PC-9 (cell line): ENCODE data around the gene HYDIN. TPM values are rescaled to one million over a fixed set of nuclear protein-coding genes. Genes with fewer than 3 reads are reported as not detected.

Source experiments
- BruUV-seq: library from RNA; stranded (reverse); fragments of 400-500 nt; replicated peaks from 2 replicates; lab custom pipeline; 2021; lab: Mats Ljungman, UMichigan
- CTCF ChIA-PET: fragments of 300-600 bp; sonication (Branson Sonifier 250); formaldehyde crosslinking; loops from one replicate; lab custom pipeline; 2022; ENCODE audit warnings: antibody characterized with exemption; lab: Charles Lee
- POLR2A ChIA-PET: fragments of 300-600 bp; sonication (Branson Sonifier 250); formaldehyde crosslinking; loops from one replicate; lab custom pipeline; 2022; ENCODE audit warnings: antibody characterized with exemption; ENCODE audit not compliant: unreplicated experiment; lab: Charles Lee
- DNase-seq, 2 experiments: peaks; one replicate each; pipeline versions ENCODE4 v3.0.0 to v3.0.0-alpha.2; 2015 to 2022; ENCODE audit warnings: mixed read lengths in 1 of 2
- H2AFZ ChIP-seq: fragments of 200-600 bp; sonication (generic); 2 replicates; pipeline ENCODE4 v1.8.1; 2017; ENCODE audit warnings: antibody characterized with exemption
- H3F3A ChIP-seq: fragments of 200-600 bp; sonication (generic); 2 replicates; pipeline ENCODE4 v1.8.1; 2017; ENCODE audit warnings: antibody characterized with exemption, mild to moderate bottlenecking, low read depth; ENCODE audit not compliant: insufficient read depth
- H3K27ac ChIP-seq: fragments of 200-600 bp; sonication (generic); 2 replicates; pipeline ENCODE4 v1.6.1; 2016; ENCODE audit warnings: mixed run types
- H3K27me3 ChIP-seq: fragments of 200-600 bp; sonication (generic); 2 replicates; pipeline ENCODE4 v1.6.1; 2016; ENCODE audit warnings: low read depth, mixed run types; ENCODE audit not compliant: insufficient read depth
- H3K36me3 ChIP-seq: fragments of 200-600 bp; sonication (generic); 2 replicates; pipeline ENCODE4 v1.6.1; 2016; ENCODE audit warnings: low read depth, mixed run types
- H3K4me1 ChIP-seq: fragments of 200-600 bp; sonication (generic); replicated peaks from 2 replicates; pipeline ENCODE4 v1.6.1; 2016; ENCODE audit warnings: mixed run types; ENCODE audit not compliant: insufficient read depth
- H3K4me2 ChIP-seq: fragments of 200-600 bp; sonication (generic); 2 replicates; pipeline ENCODE4 v1.6.1; 2017; ENCODE audit warnings: mixed run types
- H3K4me3 ChIP-seq: fragments of 200-600 bp; sonication (generic); 2 replicates; pipeline ENCODE4 v1.6.1; 2016; ENCODE audit warnings: mixed run types
- H3K79me2 ChIP-seq: fragments of 200-600 bp; sonication (generic); 2 replicates; pipeline ENCODE4 v1.6.1; 2017; ENCODE audit warnings: low read depth, mixed run types
- H3K9me2 ChIP-seq: fragments of 200-600 bp; sonication (generic); 2 replicates; pipeline ENCODE4 v1.8.1; 2017; ENCODE audit warnings: mild to moderate bottlenecking; ENCODE audit not compliant: insufficient read depth
- H3K9me3 ChIP-seq: fragments of 200-600 bp; sonication (generic); 2 replicates; pipeline ENCODE4 v1.8.1; 2016; ENCODE audit warnings: low read depth; ENCODE audit not compliant: insufficient read depth
- H4K20me1 ChIP-seq: fragments of 200-600 bp; sonication (generic); 2 replicates; pipeline ENCODE4 v1.8.1; 2017; ENCODE audit not compliant: insufficient read depth
- EZH2 ChIP-seq: fragments of 200-600 bp; sonication (generic); IDR thresholded peaks from 2 replicates; pipeline ENCODE4 v1.8.0; 2017; ENCODE audit warnings: antibody characterized with exemption, low read depth
- intact Hi-C: fragments of 100-400 bp; cut with micrococcal nuclease; formaldehyde crosslinking; loops from one replicate; pipeline ENCODE4 v1.10.0; 2022; ENCODE audit not compliant: unreplicated experiment
- total RNA-seq: library from RNA; stranded (reverse); gene quantifications from 2 replicates; pipeline ENCODE4 v1.2.3, GENCODE V29; 2021
- TF ChIP-seq, protein P1 (sequence below): fragments of 200-600 bp; sonication (generic); conservative IDR thresholded peaks from 2 replicates; pipeline ENCODE4 v1.6.1; 2017; ENCODE audit warnings: mixed run types, antibody characterized with exemption, mild to moderate bottlenecking, moderate library complexity

The HYDIN gene
- total RNA-seq, 1 experiment from 2014 or later: 31.0 TPM

DNA sequence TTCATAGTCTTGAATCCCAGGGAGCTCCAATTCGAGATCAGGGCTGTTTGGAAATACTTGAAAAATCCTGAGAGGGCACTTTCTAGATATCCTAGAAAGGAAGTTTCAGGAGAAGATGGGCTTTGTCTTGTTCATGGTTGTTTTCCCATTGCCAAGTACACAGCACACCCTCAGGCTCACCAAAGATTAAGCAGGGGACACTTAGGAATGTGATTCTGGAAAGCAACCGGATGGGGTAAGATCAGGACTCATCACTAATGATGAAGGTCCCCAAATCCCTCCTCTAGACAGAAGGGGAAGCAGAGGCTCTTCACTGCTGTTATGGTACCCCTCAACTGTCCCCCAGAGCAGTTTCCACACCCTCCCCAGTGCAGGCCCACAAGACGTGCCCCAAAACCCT, 470.3 kb downstream of the HYDIN start:
- no TSS peak for BruUV-seq
- POLR2A ChIA-PET: interaction anchor here (0.6 to 0.7 kb wide), 2 partner anchors 7 to 712 kb away, joined by 4 read pairs; no protein-coding TSS in a partner anchor

DNA sequence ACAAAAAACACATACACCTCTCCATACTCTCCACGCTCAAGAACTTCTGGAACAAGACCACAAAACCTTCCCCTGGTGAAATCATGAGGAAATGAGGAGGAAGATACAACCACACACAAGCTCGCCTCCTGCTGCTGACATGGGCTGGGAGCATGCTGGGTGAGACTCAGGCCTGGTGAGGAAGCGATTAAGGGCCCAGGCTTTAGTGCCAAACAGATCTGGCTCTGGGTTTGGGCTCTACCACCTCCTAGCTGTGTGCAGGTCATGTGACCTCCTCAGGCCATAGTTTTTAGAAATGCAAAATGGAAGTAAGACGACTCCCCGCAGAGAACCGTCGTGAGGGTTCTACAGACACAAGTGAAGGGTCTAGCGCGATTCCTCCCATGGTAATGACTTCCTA, 470.9 kb downstream of the HYDIN start:
- no peak for DNase-seq
- no TSS peak for BruUV-seq
- H3K4me2 ChIP-seq: no peak overlapping the region
- no peaks in the 10 kb centered on the region for H4K20me1 ChIP-seq
- no peak overlapping the region for H2AFZ ChIP-seq
- H3K4me1 ChIP-seq: peaks cover 21% of the 10 kb centered on the region
- H3K36me3 ChIP-seq: peaks cover 18% of the 10 kb centered on the region; the same call in 1 of the 2 replicates
- ChIA-PET CTCF (no interaction called here), POLR2A (interaction anchor here (0.7 kb wide), 1 partner anchor 8 kb away, joined by 4 read pairs; no protein-coding TSS in a partner anchor)
- H3K9me3 ChIP-seq: no peaks in the 10 kb centered on the region
- no peaks in the 10 kb centered on the region for H3K79me2 ChIP-seq
- H3K27me3 ChIP-seq: no peaks in the 10 kb centered on the region
- peaks cover 18% of the 10 kb centered on the region; the same call in 1 of the 2 replicates for H3F3A ChIP-seq
- no peak overlapping the region for H3K27ac ChIP-seq
- TF ChIP-seq, protein P1, sequence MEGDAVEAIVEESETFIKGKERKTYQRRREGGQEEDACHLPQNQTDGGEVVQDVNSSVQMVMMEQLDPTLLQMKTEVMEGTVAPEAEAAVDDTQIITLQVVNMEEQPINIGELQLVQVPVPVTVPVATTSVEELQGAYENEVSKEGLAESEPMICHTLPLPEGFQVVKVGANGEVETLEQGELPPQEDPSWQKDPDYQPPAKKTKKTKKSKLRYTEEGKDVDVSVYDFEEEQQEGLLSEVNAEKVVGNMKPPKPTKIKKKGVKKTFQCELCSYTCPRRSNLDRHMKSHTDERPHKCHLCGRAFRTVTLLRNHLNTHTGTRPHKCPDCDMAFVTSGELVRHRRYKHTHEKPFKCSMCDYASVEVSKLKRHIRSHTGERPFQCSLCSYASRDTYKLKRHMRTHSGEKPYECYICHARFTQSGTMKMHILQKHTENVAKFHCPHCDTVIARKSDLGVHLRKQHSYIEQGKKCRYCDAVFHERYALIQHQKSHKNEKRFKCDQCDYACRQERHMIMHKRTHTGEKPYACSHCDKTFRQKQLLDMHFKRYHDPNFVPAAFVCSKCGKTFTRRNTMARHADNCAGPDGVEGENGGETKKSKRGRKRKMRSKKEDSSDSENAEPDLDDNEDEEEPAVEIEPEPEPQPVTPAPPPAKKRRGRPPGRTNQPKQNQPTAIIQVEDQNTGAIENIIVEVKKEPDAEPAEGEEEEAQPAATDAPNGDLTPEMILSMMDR: no peak
- no peak for TF ChIP-seq EZH2
- intact Hi-C loops: loop anchor here (1.0 kb wide), 1 partner anchor 11 kb away; no protein-coding TSS in a partner anchor
- no peak overlapping the region for H3K4me3 ChIP-seq
- H3K9me2 ChIP-seq: no peaks in the 10 kb centered on the region

More for the DNA sequence above, 470.3 kb downstream of the HYDIN start:
- Histone ChIP-seq H2AFZ (no peak overlapping the region), H3K9me2 (no peaks in the 10 kb centered on the region), H3K27me3 (no peaks in the 10 kb centered on the region), H3K9me3 (no peaks in the 10 kb centered on the region), H3K27ac (peak overlapping the region; percentile 21), H4K20me1 (no peaks in the 10 kb centered on the region), H3K79me2 (no peaks in the 10 kb centered on the region), H3K4me2 (peak overlapping the region; percentile 45), H3K4me1 (peaks cover 21% of the 10 kb centered on the region), H3K36me3 (peaks cover 18% of the 10 kb centered on the region; the same call in 1 of the 2 replicates), H3K4me3 (no peak overlapping the region), H3F3A (peaks cover 18% of the 10 kb centered on the region; the same call in 1 of the 2 replicates)
- CTCF ChIA-PET: interaction anchor here (1.0 kb wide), 1 partner anchor 9 kb away, joined by 3 read pairs; no protein-coding TSS in a partner anchor
- intact Hi-C loops: loop anchor here (1.0 kb wide), 1 partner anchor 12 kb away; no protein-coding TSS in a partner anchor
- TF ChIP-seq EZH2: no peak
- TF ChIP-seq, protein P1: no peak
- no peak for DNase-seq

DNA sequence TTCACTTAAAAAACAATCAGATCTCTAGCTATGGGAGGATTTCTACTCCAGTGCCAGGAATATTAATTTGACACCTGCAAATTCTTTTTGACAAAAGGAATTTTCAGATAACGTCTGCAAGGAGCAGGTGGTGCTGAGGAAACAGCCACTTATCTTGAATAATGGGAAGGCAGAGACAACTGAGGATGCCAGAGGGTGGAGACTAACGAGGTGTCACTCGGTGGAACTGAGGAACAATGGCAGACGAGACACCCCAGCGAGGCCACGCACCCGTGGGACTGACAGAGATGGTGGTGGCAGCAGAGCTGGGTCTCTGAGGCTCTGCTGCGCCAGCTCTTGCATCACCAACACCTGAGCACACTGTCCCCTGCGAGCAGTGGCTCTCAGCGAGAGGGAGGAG, 471.7 kb downstream of the HYDIN start:
- Histone ChIP-seq H3K4me3 (no peak overlapping the region), H3K4me2 (no peak overlapping the region), H3K27ac (no peak overlapping the region), H3K9me2 (no peaks in the 10 kb centered on the region), H3K27me3 (no peaks in the 10 kb centered on the region), H3K9me3 (no peaks in the 10 kb centered on the region), H4K20me1 (no peaks in the 10 kb centered on the region), H3K79me2 (no peaks in the 10 kb centered on the region), H2AFZ (no peak overlapping the region), H3K4me1 (peaks cover 21% of the 10 kb centered on the region), H3F3A (peaks cover 18% of the 10 kb centered on the region; the same call in 1 of the 2 replicates), H3K36me3 (peaks cover 18% of the 10 kb centered on the region; the same call in 1 of the 2 replicates)
- POLR2A ChIA-PET: no interaction called here
- DNase-seq: no peak
- BruUV-seq: no TSS peak
- intact Hi-C loops: no loop called here
- CTCF ChIA-PET: no interaction called here
- no peak for TF ChIP-seq EZH2
- TF ChIP-seq, protein P1: no peak

Other genes starting within 250 kb of the HYDIN start
- gene CMTR2, start 58.7 kb upstream of the HYDIN start, total RNA-seq: 30.4 and 36.2 TPM in 2 replicates
- gene CALB2, start 128.0 kb upstream of the HYDIN start, total RNA-seq: 107 and 135 TPM in 2 replicates
- not detected in 2 replicates for gene TLE7, start 211.3 kb upstream of the HYDIN start, total RNA-seq
- gene ZNF23, start 231.5 kb upstream of the HYDIN start, total RNA-seq: 6.9 and 7.9 TPM in 2 replicates